ENCODE results near the gene OTOP3.

Gene OTOP3

DNA sequence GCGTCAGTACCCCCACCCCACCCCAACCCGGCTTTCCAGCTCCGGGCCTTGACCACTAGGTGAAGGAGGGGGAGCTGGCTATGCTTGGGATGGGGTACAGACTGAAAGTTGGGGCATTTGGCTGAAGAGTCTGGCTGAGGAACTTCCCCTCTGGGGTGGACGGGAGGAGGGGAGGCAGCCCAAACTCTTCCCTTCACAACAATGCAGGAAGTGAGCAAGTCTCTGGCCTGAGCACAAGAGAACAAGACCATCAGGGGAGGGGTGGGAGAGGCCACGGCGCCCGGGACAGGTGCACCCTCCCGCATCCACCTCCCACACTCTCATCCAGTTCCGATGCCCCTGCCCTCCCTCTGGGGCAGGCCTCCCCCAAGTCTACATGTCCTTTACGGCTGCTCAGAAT is 18.3 kb upstream of the OTOP3 start:
- DNase-seq (ENCODE audit: low read depth), result no peak

GRCh38 chr17:74918906-74919305 is 16.8 kb upstream of the OTOP3 start:
- DNase-seq (ENCODE audit: low read depth), result no peak

DNA sequence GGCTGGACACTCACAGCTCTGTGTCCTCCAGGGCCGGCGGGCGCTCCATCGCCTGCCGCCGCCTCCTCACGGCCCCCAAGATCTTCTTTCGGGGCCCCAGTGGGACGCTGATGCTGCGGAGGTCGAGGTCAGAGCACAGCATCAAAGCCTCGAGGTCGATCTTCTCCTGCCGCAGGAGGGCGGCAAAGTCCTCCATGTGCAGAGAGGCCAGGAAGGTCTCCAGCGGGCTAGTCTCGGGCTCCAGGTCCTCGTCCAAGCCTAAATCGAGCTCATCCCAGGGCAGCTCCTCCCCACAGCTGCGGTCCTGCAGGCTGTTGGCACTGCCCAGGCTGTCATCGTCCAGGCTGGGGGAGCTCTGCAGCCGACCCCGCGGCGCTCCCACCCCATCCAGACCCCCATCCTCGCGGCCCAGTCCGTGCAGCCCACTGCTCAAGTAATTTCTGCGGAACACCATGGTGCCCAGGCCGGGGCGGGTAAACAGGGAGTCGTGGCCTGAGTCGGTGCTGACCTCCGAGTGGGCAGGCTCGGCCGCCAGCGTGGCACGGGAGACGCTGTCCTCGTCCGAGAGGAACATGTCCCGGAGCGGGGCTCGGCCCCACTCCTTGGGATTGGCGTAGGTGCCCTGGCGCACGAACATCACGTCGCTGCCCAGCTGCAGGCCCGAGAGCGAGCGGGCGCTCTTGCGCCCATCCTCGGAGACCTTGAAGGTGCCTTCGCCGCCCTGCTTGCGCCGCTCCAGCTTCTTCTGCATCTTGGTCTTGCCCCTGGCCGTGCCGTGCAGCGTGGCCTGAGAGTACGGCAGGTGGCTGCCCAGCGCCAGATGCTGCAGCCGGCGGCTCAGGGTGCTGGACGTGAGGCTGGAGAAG is 16.0 kb upstream of the OTOP3 start:
- no peak for DNase-seq (ENCODE audit: low read depth)

DNA sequence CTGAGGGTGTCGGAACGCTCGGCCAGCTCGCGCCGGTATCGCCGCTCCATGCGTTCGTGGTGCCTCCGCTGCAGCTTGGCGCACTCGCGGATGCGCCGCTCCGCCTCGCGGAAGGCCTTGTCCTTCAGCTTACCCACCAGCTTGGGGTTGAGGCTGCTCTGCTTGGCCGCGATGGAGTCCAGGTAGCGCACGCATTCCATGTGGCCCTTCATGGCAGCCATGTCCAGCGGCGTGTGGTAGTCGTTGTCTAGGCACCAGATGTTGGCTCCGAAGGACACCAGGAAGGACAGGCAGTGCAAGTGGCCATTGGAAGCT is 15.4 kb upstream of the OTOP3 start:
- no peak for DNase-seq (ENCODE audit: low read depth)

DNA sequence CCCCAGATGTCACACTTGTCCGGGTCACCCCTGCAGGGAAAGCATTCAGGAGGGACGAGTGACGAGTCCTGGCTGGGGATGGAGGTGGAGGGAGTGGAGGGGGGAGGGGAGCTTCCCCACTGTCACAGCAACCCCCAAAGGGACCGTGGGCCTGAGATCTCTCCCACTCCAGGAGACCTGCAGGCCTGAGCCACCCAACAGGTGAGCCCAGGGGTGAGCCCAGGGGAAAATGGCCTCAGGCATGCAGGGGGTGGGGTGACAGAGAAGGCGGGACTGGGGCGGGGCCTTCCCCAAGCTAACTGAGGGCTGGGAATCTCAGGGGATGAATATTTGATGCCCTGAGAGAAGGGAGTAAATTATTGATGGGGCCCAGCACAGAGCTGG is 15.1 kb upstream of the OTOP3 start:
- no peak for DNase-seq (ENCODE audit: low read depth)

DNA sequence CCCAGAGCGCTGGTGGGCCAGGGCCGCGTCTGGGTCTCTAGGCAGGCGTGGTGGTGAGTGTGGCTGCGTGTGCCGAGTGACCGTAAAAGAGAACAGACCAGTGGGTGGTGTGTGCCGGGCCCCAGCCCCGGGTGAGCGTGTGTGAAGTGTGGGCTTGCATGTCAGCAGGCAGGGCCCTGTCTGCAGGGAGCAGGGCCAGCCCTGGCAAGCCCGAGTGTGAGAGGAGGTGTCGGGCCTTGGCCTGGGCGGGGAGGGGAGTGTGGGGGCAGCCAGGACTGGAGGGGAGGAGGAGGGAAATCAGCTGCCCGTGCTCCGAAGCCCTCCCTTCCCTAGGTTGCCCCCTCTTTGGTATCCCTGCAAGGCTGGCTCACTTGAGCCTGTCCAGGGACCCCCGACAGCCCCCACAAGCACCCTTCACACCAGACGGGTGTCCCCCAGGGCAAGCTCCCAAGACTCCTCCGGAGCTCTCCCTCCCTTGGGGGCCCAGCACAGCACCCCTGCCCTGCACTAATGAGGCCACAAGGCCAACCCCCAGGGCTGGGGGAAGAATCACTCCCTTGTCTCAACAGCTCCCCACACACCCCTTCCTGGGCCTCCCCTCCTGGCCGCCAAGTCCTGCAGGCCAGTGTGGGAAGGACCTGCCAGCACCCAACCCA is 14.5 kb upstream of the OTOP3 start:
- DNase-seq (ENCODE audit: low read depth), result no peak

- DNase-seq (ENCODE audit: low read depth), result no peak
Observed at GRCh38 chr17:74921769-74922168, 13.9 kb upstream of the OTOP3 start.

DNA sequence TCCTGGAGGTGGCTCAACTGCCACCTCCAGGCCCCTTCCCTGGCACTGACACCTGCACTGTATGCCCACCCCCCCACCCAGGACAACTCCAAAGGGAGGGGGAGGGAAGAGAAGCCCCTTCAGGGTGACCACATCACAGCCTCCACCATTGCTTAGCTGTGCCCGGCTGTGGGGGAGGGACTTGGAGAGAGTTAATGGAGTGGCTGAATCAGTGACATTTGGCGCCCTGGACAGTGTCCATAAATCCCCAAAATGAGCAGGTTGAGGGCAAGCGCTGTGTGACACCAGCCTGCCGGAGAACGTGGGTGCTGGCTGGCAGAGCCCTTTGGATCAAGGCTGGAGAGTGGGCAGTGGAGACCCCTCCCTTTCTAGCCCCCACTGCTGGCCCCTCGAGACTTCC is 13.5 kb upstream of the OTOP3 start:
- no peak for DNase-seq (ENCODE audit: low read depth)

DNA sequence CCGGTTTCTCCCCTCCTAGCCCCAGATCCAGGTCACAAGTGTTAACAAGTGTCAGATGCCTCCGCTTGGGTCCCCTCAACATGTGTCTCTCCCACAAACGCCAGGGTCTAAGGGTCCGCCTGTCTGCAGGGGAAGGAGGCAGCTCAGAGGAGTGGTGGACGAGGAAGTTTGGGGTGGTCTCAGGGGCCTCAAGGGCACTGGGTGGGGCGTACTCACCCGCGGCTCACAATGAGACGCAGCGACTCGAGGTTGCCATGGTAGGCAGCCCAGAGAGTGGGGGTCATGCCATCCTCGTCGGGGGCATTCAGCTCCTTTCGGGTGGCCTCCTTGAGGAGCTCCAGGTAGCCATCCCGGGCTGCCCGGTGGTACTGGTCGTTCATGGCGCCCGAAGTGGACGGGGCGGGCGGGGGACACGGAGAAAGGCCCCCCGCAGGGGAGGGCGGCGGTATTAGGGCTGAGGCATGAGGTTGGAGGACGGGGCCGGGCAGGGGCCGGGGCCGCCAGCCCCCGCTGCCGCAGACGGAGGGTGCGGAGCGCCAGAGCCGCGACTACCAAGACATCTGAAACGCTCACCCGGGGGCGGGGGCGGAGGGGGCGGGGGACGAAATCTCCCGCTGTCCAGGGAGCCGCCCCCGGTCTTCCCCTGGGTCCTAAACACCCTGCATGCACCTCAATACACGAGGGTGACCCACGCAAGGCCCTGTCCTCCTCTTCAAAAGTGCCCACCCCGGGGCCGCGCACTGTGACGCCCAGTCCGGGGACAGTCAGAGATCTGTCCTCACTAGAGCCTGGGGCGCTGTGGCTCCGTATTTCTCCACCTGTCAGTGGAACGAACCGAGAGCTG is 12.8 kb upstream of the OTOP3 start, which contains the start of gene USH1G:
TSS of gene USH1G (minus strand) at position 562 of the 844 bp plus-strand sequence. CDS start at position 380, 182 bp downstream.
- no peak for DNase-seq (ENCODE audit: low read depth)

DNA sequence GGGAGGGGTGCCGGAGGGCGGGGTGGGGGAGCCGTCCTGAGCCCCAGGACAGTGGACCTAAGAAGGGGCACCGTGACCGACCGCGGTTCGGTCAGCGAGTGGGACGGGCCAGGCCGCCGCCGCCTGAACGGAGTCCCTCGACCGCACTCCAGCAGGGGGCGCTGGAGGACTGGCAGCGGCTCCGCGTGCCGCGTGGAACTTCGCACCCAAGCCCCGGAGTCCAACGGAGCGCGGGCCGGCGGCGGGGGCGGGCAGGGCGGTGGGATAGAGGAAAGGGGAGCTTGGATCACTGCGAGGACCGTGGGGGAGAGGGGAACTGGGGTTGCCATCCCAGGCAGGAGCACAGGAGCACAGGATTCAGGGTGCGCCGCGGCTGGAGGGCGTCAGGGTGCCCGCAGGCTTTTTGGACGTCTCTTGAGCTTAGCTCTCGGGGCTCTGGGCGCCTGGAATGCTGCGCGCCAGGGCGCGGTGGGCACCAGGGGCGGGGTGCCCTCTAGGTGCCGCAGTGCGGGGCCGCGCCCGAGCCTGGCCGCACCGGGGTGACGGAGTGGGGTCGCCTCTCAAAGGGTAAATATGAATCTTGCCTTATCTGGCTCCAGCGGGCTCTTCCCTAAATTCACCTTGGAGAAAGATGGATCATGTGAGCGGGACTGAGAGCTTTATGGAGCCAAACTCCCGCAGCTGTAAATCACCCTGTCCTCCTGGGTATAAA is 12.0 kb upstream of the OTOP3 start:
- no peak for DNase-seq (ENCODE audit: low read depth)

DNA sequence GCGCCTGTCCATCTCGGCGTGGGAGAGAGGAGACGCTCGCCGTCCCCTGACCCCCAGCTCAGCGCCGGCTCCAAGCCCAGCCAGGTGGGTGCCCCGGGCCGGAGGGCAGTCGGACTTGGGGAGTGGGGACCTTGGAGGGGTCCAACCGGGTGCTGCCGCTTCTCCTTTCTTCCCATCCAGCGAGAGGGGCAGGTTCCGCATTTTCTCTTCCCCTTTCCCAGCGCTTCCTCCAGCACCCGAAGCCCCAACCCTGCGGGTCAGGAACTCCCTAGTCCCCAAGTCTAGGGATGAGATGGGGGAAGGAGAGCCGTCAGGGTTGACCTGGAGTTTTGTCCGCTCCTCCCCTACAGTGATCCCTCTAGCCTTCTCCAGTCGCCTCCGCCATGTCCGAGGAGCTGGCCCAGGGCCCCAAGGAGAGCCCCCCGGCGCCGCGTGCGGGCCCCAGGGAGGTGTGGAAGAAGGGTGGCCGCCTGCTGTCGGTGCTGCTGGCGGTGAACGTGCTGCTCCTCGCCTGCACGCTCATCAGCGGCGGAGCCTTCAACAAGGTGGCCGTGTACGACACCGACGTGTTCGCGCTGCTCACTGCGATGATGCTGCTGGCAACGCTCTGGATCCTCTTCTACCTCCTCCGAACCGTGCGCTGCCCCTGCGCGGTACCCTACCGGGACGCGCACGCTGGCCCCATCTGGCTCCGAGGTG is 11.3 kb upstream of the OTOP3 start, which contains the start of gene OTOP2:
TSS of gene OTOP2 (plus strand) at position 24 of the 699 bp plus-strand sequence. CDS start at position 384, 360 bp downstream.
- DNase-seq (ENCODE audit: low read depth), result no peak

DNA sequence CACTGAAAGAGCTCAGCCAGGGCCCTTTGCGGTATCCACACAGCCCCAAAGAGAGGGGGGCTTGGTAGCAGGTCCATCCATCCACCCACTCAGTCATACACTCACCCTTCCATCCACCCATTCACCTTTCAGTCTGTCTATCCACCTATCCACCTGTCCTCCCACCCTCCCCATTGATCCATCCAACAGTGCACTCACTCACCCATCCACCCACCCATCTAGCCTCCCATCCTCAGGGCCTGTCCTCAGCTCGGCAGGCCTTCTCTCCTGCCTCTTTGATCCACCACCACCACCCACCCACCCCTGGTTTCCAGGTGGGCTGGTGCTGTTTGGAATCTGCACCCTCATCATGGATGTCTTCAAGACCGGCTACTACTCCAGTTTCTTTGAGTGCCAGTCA is 10.5 kb upstream of the OTOP3 start:
- no peak for DNase-seq (ENCODE audit: low read depth)

DNA sequence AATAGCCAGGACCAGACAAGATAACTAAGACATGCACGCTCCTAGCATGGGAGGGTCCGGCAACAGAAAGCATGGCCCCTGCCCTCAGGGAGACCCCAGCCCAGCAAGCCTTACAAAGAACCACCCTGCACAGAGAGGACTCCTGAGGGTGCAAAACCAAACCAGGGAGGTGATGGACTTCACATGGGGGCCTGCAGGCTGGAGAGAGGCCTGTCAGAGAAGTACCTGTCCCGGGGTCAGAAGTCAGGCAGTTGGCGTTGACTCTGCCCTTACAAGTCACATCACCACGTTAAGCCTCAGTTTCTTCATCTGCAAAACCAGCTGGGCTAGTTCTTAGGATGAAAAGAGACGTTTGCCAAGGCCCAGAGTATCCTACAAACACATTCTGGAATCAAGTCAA is 6.9 kb upstream of the OTOP3 start:
- DNase-seq (ENCODE audit: low read depth), result no peak

- no peak for DNase-seq (ENCODE audit: low read depth)
Observed at GRCh38 chr17:74930535-74931036, 5.1 kb upstream of the OTOP3 start.

GRCh38 chr17:74935048-74935447 is 650 bp upstream of the OTOP3 start:
- DNase-seq (ENCODE audit: low read depth), result no peak

GRCh38 chr17:74936470-74936799 is 737 bp downstream of the OTOP3 start:
- no peak for DNase-seq (ENCODE audit: low read depth)

DNA sequence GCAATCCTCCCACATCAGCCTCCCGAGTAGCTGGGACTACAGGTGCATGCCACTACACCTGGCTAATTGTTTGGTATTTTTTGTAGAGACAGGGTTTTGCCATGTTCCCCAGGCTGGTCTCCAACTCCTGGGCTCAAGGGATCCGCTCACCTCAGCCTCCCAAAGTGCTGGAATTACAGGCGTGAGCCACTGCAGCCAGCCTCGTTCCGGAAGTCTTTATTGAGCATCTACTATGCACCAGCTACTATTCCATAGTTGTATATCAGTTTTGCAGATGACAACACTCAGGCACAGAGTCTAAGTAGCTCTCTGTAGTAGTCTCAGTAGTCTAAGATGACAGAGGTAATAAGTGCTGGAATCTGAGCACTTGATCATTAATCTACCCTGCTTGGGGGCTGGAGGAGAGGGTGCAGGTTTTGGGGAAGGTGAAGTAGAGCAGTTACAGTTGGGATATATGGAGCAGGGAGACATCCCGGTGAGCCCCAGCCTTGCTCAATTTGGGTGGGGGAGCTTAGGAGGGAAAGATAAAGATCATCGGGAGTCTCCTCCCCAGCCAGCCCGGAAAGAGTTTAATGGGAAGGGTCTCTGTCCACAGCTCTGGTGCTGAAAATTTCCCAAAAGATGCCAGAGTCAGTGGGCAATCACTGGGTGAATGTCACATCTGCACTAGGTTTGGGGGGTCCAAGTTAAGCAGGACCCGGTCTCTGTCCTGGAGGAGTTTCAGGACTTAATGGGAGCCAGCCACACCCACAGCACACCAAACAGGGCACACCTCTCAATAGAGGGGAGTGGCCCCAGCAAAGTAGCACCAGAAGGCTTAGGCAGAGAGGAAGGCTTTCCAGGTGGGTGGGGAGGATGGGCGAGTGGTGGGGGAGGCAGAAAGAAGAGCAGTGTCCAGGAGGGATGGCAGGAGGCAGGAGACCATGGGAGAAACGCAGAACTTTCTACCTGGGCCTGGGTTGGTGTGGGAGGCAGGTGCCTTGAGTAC is 1.7 kb downstream of the OTOP3 start:
- no peak for DNase-seq (ENCODE audit: low read depth)

- DNase-seq (ENCODE audit: low read depth), result no peak
Observed at GRCh38 chr17:74938194-74938950, 2.7 kb downstream of the OTOP3 start.

GRCh38 chr17:74939534-74939933 is 3.8 kb downstream of the OTOP3 start:
- no peak for DNase-seq (ENCODE audit: low read depth)
